HEK293 (cell line): ENCODE results near the gene NOP9.
"Not testable (repeated sequence)": the region's sequence is repeated elsewhere in the genome, so short reads cannot be mapped to it uniquely, and the experiment has no call there.

Source experiments
- CTCF ChIA-PET: fragments of 350-600 bp; formaldehyde crosslinking; extraction: SDS; loops from one replicate; lab custom pipeline; 2021; ENCODE audit warnings: antibody characterized with exemption; lab: Yijun Ruan, JAX
- POLR2A ChIA-PET: fragments of 300-600 bp; formaldehyde crosslinking; extraction: SDS; loops from one replicate; lab custom pipeline; 2020; ENCODE audit warnings: antibody characterized with exemption, inconsistent platforms; lab: Yijun Ruan, JAX
- H3K27ac ChIP-seq: fragments of 200-500 bp; sonication (Bioruptor generic); 2 replicates; pipeline ENCODE4 v1.5.1; 2014; ENCODE audit warnings: low read depth, low read length, control low read depth, inconsistent platforms; ENCODE audit errors: extremely low read depth
- H3K36me3 ChIP-seq, 2 experiments: fragments of 200-500 bp in 1 of 2; sonication (Bioruptor generic) in 1 of 2; 1 replicate in 1 of 2; 2 replicates in 1 of 2; pipeline ENCODE4 v1.5.1; 2014 to 2017; ENCODE audit warnings: inconsistent platforms in 2 of 2, low read length in 2 of 2; ENCODE audit not compliant: control insufficient read depth in 2 of 2, insufficient read depth in 1 of 2
- H3K4me1 ChIP-seq: fragments of 200-500 bp; sonication (Bioruptor generic); 2 replicates; pipeline ENCODE4 v1.5.1; 2014; ENCODE audit warnings: mild to moderate bottlenecking, low read length, inconsistent platforms; ENCODE audit not compliant: control insufficient read depth, insufficient read depth
- H3K4me3 ChIP-seq: 2 replicates; pipeline ENCODE4 v1.5.1; 2011; ENCODE audit warnings: low read depth, mild to moderate bottlenecking, control low read depth, low read length, moderate library complexity
- H3K9me3 ChIP-seq: fragments of 200-500 bp; sonication (Bioruptor generic); 2 replicates; pipeline ENCODE4 v1.5.1; 2014; ENCODE audit warnings: low read depth, low read length, inconsistent platforms; ENCODE audit not compliant: control insufficient read depth, insufficient read depth
- HOXA7 ChIP-seq: sonication (generic); formaldehyde crosslinking; IDR thresholded peaks from 2 replicates; pipeline ENCODE4 v1.8.1; 2022; ENCODE audit warnings: missing genetic modification reagents, borderline replicate concordance
- KLF8 ChIP-seq: fragments of 450-650 bp; formaldehyde crosslinking; IDR thresholded peaks from 2 replicates; pipeline ENCODE4 v1.5.1; 2016; ENCODE audit warnings: missing biosample characterization, missing genetic modification characterization
- PRDM1 ChIP-seq: fragments of 450-650 bp; formaldehyde crosslinking; IDR thresholded peaks from 2 replicates; pipeline ENCODE4; 2016; ENCODE audit warnings: missing biosample characterization, missing genetic modification characterization
- TCF7L2 ChIP-seq: IDR thresholded peaks from 2 replicates; pipeline ENCODE4 v1.6.1; 2011; ENCODE audit warnings: low read depth, mild to moderate bottlenecking, inconsistent platforms, low read length, moderate library complexity, borderline replicate concordance
- TRIM28 ChIP-seq: IDR thresholded peaks from 2 replicates; pipeline ENCODE4 v1.6.1; 2011; ENCODE audit warnings: low read length, control low read depth, borderline replicate concordance
- ZBTB17 ChIP-seq: fragments of 450-650 bp; formaldehyde crosslinking; IDR thresholded peaks from 2 replicates; pipeline ENCODE4 v1.5.1; 2016; ENCODE audit warnings: missing biosample characterization, missing genetic modification characterization
- ZBTB20 ChIP-seq: fragments of 450-650 bp; formaldehyde crosslinking; IDR thresholded peaks from 2 replicates; pipeline ENCODE4 v1.5.1; 2016; ENCODE audit warnings: missing biosample characterization, missing genetic modification characterization
- ZEB2 ChIP-seq: fragments of 450-650 bp; formaldehyde crosslinking; IDR thresholded peaks from 2 replicates; pipeline ENCODE4 v1.5.1; 2016; ENCODE audit warnings: missing biosample characterization, missing genetic modification characterization
- ZNF133 ChIP-seq: fragments of 450-650 bp; formaldehyde crosslinking; IDR thresholded peaks from 2 replicates; pipeline ENCODE4 v1.5.1; 2016; ENCODE audit warnings: missing biosample characterization, missing genetic modification characterization
- ZNF24 ChIP-seq: fragments of 450-650 bp; formaldehyde crosslinking; IDR thresholded peaks from 2 replicates; pipeline ENCODE4 v1.5.1; 2016; ENCODE audit warnings: missing biosample characterization, missing genetic modification characterization
- ZNF248 ChIP-seq: fragments of 450-650 bp; formaldehyde crosslinking; IDR thresholded peaks from 2 replicates; pipeline ENCODE4 v1.5.1; 2017; ENCODE audit warnings: missing biosample characterization, missing genetic modification characterization
- ZNF341 ChIP-seq: fragments of 450-650 bp; formaldehyde crosslinking; IDR thresholded peaks from 2 replicates; pipeline ENCODE4; 2016; ENCODE audit warnings: low read depth, missing biosample characterization, missing genetic modification characterization
- ZNF404 ChIP-seq: fragments of 450-650 bp; formaldehyde crosslinking; IDR thresholded peaks from 2 replicates; pipeline ENCODE4 v1.5.1; 2017; ENCODE audit warnings: missing biosample characterization, missing genetic modification characterization
- ZNF423 ChIP-seq: fragments of 450-650 bp; formaldehyde crosslinking; IDR thresholded peaks from 2 replicates; pipeline ENCODE4 v1.5.1; 2016; ENCODE audit warnings: missing biosample characterization, missing genetic modification characterization
- ZNF513 ChIP-seq: fragments of 450-650 bp; IDR thresholded peaks from 2 replicates; pipeline ENCODE4 v1.5.1; 2018; ENCODE audit warnings: missing biosample characterization, missing genetic modification characterization
- ZNF518A ChIP-seq: fragments of 450-650 bp; formaldehyde crosslinking; conservative IDR thresholded peaks from 2 replicates; pipeline ENCODE4 v1.5.1; 2016; ENCODE audit warnings: low read depth, missing biosample characterization, missing genetic modification characterization
- ZNF521 ChIP-seq: fragments of 450-650 bp; formaldehyde crosslinking; IDR thresholded peaks from 2 replicates; pipeline ENCODE4 v1.5.1; 2017; ENCODE audit warnings: missing biosample characterization, mild to moderate bottlenecking, missing genetic modification characterization
- ZNF571 ChIP-seq: fragments of 450-650 bp; formaldehyde crosslinking; IDR thresholded peaks from 2 replicates; pipeline ENCODE4 v1.5.0; 2017; ENCODE audit warnings: missing biosample characterization, missing genetic modification characterization
- ZNF585B ChIP-seq: fragments of 450-650 bp; formaldehyde crosslinking; IDR thresholded peaks from 2 replicates; pipeline ENCODE4 v1.5.1; 2016; ENCODE audit warnings: missing biosample characterization, missing genetic modification characterization
- ZNF610 ChIP-seq: fragments of 450-650 bp; formaldehyde crosslinking; IDR thresholded peaks from 2 replicates; pipeline ENCODE4 v1.5.1; 2016; ENCODE audit warnings: missing biosample characterization, missing genetic modification characterization, borderline replicate concordance
- ZNF626 ChIP-seq: fragments of 450-650 bp; sonication (Bioruptor Pico); formaldehyde crosslinking; IDR thresholded peaks from 2 replicates; pipeline ENCODE4 v1.5.1; 2018; ENCODE audit warnings: missing biosample characterization, missing genetic modification characterization, inconsistent platforms
- ZNF704 ChIP-seq: fragments of 450-650 bp; formaldehyde crosslinking; IDR thresholded peaks from 2 replicates; pipeline ENCODE4 v1.5.1; 2016; ENCODE audit warnings: missing biosample characterization, missing genetic modification characterization
- ZNF777 ChIP-seq: fragments of 450-650 bp; formaldehyde crosslinking; IDR thresholded peaks from 2 replicates; pipeline ENCODE4 v1.5.1; 2017; ENCODE audit warnings: missing biosample characterization, missing genetic modification characterization, borderline replicate concordance
- TF ChIP-seq, protein P1 (sequence below): fragments of 450-650 bp; formaldehyde crosslinking; IDR thresholded peaks from 2 replicates; pipeline ENCODE4 v1.5.1; 2016; ENCODE audit warnings: missing biosample characterization, missing genetic modification characterization

NOP9 gene

GRCh38 chr14:24353559-24354481, 54.2 kb downstream of the NOP9 start:
- Histone ChIP-seq H3K27ac (no peak overlapping the region), H3K4me3 (no peak overlapping the region), H3K9me3 (no peaks in the 10 kb centered on the region), H3K36me3 (no peaks in the 10 kb centered on the region), H3K4me1 (no peaks in the 10 kb centered on the region)
- ChIA-PET CTCF (interaction anchor here (2.1 kb wide), 1 partner anchor 20 kb away, joined by 8 read pairs; no protein-coding TSS in a partner anchor), POLR2A (no interaction called here)
- no peak for TF ChIP-seq ZNF571
- TF ChIP-seq TRIM28 = no peak
- no peak for TF ChIP-seq ZNF610
- peak; percentile 86 for TF ChIP-seq PRDM1 (tag by site-specific recombination)
- no peak for TF ChIP-seq ZNF24 (tag by site-specific recombination)
- TF ChIP-seq ZNF626 = no peak

GRCh38 chr14:24354482-24354825, 54.8 kb downstream of the NOP9 start:
- H3K4me3 ChIP-seq, POLR2A ChIA-PET, H3K9me3 ChIP-seq, H3K27ac ChIP-seq, H3K4me1 ChIP-seq, H3K36me3 ChIP-seq: not testable (repeated sequence)
- CTCF ChIA-PET = interaction anchor here (2.1 kb wide), 1 partner anchor 21 kb away, joined by 8 read pairs; no protein-coding TSS in a partner anchor

- no peak overlapping the region for H3K4me3 ChIP-seq
- no peaks in the 10 kb centered on the region for H3K9me3 ChIP-seq
- no peak overlapping the region for H3K27ac ChIP-seq
- ChIA-PET POLR2A (no interaction called here), CTCF (interaction anchor here (1.0 to 2.1 kb wide), 2 partner anchors 22 to 77 kb away, joined by 4 to 8 read pairs; no protein-coding TSS in a partner anchor)
- H3K36me3 ChIP-seq = no peaks in the 10 kb centered on the region
- H3K4me1 ChIP-seq = no peaks in the 10 kb centered on the region
- TF ChIP-seq ZNF521 (no peak), ZNF248 (no peak), ZNF704 (tag by site-specific recombination) (no peak), ZNF423 (no peak), ZBTB17 (tag by site-specific recombination) (no peak), ZBTB20 (no peak), ZNF133 (tag by site-specific recombination) (no peak), ZNF404 (tag by site-specific recombination) (no peak), ZNF341 (tag by site-specific recombination) (no peak), ZNF518A (tag by site-specific recombination) (no peak), KLF8 (tag by site-specific recombination) (no peak), TCF7L2 (no peak), ZEB2 (tag by site-specific recombination) (no peak), ZNF513 (no peak), ZNF777 (tag by site-specific recombination) (no peak), ZNF585B (tag by site-specific recombination) (no peak), HOXA7 (CRISPR knock-in tag) (no peak)
- TF ChIP-seq, protein P1, sequence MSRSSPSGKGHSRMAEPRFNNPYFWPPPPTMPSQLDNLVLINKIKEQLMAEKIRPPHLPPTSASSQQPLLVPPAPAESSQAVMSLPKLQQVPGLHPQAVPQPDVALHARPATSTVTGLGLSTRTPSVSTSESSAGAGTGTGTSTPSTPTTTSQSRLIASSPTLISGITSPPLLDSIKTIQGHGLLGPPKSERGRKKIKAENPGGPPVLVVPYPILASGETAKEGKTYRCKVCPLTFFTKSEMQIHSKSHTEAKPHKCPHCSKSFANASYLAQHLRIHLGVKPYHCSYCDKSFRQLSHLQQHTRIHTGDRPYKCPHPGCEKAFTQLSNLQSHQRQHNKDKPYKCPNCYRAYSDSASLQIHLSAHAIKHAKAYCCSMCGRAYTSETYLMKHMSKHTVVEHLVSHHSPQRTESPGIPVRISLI (tag by site-specific recombination) = no peak
Measured at GRCh38 chr14:24355009-24355408, 55.4 kb downstream of the NOP9 start.
